GM18508 (cell line): ENCODE results near the gene CCL14.
"Not testable (repeated sequence)": the region's sequence is repeated elsewhere in the genome, so short reads cannot be mapped to it uniquely, and the experiment has no call there.

Source experiments
- ATAC-seq: cut with Tn5 transposase; IDR thresholded peaks from one replicate; pipeline ENCODE4 v1.9.1; 2021; ENCODE audit warnings: moderate number of reproducible peaks; ENCODE audit not compliant: insufficient read depth, unreplicated experiment

CCL14 gene

DNA sequence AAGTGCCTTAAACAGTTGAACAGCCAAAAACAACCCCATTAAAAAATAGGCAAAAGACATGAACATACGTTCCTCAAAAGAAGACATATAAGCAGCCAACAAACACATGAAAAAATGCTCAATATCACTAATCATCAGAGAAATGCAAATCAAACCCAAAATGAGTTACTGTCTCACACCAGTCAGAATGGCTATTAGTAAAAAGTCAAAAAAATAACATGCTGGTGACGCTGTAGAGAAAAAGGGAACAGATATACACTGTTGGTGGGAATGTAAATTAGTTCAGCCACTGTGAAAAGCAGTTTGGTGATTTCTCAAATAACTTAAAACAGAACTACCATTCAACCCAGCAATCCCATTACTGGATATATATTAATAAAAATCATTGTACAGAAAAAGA lies 8.8 kb upstream of the CCL14 start:
- not testable (repeated sequence) for ATAC-seq

DNA sequence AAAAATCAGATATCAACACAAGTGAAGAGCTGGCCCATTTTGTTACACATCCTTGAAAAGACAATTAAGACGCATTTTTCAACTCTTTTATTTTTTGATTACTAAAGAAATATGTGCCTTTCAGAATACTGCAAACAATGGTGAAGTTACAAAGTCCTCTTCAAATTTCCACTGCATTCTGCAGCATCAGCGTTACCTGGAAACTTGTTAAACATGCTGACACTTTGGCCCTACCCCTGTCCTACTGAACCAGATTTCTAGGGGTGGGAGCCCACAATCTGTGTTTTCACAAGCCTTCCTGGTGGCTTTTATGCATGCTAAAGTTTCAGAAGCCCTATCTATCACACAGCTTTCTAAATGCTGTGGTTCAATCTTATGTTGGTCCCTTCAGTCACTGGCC lies 4.5 kb upstream of the CCL14 start:
- ATAC-seq: no peak

DNA sequence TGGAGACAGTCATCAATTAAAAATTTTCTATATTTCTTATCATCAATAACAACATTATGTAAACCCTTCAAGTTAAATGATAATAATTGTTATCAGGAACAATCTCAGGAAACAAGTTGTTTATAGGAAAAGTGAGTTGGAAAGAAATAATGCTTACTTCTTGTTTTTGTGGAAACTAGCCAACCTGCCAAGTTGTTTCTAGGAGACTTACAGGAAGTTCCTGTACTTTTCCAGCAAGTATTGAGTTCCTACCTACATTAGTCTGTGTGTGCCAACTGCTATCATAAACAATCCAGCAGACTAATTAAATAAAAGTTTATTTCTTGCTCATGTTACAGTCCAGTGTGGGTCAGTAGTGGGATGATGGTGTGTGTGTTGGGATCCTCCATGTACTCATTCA lies 1.6 kb upstream of the CCL14 start:
- ATAC-seq: no peak

DNA sequence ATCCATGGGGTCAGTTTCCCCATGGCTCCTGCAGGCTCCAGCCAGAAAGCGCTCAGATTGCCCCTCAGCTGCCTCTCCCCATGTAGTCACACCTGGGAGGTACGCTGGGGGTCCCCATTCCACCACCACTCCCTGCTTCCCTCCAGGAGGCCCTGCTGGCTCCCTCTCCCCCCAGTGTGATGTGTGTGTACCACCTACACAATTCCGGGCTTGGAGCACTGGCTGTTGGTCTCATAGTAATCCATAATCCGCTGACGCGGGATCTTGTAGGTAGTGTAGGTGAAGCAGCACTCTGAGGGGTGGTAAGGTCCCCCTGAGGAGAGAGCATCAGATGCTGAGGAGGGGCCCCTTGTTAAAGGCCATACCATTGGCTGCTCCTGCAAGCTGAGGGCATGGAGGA lies 2.4 kb downstream of the CCL14 start:
- no peak for ATAC-seq

DNA sequence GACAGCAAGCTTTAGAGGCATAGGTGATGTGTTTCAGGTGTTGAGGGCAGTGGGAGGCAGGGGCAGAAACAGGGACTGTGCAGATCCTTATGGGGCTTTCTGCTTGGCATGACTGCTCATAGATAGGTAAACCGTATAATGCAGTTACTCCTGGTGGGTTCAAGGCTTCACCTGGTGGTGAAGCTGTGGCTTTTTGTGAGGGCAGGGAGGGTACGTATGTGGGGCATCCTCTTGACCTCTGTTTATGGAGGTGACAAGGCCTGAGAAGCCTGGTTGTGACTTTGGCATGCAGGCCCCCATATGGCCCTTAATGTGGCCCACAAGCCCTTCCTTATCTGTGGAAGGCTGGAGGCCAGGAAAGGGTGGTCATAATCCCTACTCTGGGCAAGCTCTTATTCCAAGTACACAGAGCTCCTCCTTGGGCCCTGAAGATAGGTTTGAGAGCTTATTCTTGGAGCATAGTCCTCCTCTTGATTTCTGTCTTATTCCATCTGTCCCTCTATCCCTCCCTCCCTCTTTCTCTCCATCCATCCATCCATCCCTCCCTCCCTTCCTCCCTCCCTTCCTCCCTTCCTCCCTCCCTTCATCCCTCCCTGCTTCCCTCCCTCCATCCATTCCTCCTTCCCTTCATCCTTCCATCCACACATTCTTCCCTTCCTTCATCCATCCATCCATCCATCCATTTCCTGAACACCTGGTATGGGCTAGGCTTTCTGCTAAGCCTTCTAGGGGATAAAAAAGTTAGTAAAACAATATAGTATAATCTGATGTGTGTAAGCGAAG lies 3.9 kb downstream of the CCL14 start:
- no peak for ATAC-seq

DNA sequence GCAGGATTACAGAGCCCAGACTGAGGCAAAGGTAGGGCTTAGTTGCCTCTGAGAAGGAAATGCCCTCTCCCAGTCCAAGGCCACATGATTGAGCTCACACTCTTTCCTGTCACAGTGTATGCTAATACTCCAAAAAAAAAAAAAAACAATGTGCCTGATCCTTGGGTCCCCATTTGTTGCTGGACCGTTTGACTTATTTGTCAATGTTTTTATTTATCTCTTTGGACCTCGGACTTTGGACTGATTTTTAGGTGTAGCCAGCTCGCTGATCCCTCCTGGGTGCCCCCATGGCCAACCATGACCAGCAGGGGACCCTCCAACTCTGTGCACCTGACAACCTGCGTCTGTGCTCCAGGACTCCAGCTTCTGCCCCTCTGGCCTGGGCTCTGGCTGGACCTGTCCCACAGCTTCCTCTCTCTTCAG lies 4.6 kb downstream of the CCL14 start:
- ATAC-seq: no peak

DNA sequence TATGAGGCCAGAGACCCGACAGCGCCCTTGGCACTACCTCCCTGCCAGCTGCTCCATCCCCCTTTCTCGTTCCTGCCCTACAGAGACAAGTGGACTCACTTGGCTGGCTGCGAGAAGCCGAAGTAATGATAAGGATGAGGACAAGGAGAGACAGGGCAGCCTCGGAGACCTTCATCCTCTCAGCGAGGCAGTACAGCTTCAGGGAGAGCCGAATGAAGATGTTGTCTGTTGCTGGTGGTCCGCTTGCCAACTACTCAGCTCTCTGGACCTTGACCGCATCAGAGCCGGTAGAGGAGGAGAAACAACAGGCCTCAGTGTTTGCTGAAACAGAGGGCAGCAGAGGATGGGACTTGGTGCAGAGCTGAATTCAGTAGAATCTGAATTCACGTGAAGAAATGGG lies 5.3 kb downstream of the CCL14 start, which contains the start of gene CCL16:
Gene CCL16, minus strand, starts transcription at position 252 of the 400 bp plus-strand sequence. Its CDS starts 77 bp downstream, at position 175.
- ATAC-seq: no peak

DNA sequence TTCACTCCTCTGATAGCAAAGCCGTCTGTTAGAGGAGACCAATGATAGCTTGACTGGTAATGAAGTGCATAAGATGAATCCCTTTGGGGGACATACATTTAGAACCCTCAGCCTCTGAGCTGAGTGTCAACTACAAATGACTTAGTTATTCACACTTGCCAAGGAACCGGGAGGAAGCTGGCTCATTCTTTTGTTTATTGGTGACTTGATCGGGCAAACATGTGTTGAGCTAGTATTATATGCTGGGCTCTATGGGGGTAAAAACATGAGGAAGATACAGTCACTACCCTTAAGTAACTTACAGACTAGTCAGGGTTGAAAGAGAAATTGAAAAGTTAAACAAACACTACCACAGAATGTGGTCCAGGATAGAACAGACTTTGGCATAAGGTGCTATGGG lies 8.2 kb downstream of the CCL14 start:
- ATAC-seq: no peak

DNA sequence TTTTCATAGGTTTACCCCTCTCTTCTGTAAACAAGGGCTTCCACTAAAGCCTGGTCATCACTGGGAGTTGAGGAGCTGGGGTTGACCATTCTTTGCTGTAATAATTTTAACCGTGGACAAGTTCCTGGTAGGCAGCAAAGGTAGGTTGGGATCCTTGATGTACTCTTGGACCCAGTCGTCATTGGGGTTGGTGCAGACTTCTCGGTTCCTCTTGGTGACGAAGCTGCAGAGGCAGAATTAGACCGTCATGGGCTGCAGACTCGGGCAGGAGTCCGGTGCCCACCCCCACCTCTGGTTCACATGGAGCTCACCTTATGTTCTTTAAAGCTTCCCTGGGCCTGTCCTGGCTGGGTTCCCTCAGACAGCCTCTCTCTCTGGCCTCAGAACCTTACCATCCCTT lies 9.0 kb downstream of the CCL14 start:
- ATAC-seq: no peak

DNA sequence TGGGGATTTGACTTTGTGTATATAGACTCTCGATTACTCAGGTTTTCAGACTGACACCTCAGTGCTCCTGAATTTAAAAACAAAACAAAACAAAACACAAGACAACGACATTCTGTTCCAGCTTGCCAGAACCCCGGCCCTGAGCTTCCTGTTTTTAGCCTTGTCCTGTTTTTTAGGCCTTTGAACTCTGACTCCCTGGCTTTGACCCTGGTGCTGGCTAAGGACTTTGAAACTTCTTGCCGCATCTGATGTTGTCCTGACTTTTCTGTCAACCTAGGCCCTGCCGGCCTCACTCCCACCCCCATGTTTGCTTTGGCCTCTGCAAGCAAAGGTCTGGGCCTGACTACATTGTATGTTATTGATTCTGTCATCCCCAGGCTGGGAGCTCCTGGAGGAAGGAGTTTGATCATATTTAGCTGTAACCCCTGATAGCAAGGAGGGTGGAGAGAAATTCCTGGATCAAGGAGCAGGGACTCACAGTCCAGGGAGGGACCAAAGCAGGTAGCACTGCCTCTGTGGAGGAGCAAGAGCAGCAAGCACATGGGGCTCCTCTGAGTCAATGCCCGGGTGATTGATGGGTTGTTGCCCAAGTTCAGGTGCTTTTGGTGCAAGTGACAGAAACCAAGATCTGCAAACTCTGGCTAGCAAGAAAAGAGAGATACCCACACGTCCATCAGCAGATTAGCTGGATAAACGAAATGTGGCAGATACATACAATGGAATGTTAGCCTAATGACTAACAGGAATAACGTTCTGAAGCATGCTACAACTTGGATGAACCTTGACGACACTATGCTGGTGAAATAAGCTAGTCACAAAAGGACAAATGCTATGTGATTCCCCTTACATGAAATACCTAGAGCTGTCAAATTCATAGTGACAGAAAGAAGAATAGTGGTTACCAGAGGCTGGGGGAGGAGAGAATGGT lies 12.9 kb downstream of the CCL14 start:
- ATAC-seq: no peak

DNA sequence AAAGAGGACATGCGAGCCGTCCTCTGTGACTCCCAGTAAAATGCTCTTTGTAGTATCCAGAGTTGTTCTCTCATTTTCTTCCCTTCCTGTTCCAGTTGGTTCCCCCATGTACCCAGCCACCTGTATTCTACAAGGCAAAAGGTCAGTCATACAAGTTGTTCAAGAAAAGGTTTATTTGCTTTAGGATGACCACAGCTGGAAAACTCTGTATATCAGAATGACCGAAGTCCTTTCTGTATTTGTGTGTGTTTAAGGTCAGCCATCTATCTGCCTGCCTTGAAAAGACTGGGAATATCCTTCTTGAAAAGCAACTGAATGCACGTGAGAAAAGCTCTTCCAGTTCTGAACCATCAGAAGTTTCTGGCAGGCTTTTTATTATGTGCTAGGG lies 13.6 kb downstream of the CCL14 start:
- ATAC-seq: no peak

DNA sequence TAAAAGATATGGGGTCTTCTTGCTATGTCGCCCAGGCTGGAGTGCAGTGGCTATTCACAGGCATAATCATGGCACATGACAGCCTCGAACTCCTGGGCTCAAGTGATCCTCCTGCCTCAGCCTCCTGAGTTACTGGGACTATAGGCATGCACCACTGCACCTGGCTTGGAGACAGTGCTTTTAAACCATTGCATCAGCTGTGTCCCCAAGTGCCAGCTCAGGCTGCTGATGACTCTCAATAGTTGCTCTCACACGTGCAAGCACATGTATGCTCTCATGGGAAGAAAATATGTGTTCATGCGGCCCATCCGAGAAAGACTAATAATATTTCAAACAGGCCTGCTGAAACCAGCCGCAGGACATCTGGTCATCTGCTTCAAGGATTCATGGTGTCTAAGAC lies 14.0 kb downstream of the CCL14 start:
- no peak for ATAC-seq

DNA sequence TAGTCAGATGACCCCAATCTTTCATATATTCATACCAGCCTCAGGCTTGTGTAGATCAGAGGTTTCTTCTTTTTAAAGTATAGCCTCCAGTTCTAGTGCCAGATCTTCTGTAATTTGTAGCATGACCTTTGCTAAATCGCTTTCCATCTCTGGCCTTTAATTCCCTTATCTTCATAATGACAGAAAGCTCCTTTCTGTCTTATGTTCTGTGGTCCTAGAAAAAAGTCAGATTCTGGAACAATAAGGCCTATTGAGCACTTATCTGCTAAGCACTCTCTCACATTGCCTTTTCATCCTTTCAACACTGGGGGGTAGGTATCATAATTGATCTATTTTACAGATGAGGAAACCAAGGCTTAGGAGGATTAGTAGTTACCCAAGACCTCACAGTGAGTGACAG lies 14.5 kb downstream of the CCL14 start:
- no peak for ATAC-seq

DNA sequence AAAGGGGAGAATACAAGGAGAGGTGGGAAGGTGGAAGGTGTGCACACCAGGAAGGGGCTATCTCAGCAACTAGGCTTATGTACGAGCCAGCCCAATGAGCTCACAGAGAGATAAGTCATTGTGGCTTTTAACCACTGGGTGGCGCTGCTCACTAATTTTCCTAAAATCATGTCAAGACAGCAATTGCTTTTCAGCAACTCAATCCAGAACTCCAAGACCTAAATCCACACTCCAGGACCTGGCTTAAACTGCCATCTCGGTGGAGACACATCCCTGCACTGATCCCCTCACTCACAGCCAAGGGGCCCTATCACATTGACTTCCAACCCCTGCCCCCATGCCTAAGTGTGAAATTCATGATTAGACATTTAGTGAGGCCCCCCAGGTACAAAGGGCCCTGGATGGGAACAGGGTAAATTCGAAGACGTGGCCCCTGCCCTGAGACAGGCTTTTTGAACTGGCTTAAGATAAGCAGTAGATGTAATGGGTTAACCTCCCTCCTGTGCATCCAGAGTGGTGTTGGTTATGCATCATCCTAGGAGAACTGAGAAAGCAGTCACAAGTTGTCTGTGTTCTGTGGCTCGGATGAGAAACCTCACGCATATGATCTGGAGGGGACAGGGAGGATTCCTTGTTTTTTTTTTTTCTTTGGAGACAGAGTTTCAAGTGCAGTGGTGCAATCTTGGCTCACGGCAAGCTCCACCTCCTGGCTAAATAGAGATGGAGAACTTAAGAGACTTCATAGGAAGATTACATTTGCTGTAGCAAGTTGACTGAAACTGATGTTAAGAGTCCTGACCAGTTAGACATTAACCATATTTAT lies 16.8 kb downstream of the CCL14 start:
- no peak for ATAC-seq

DNA sequence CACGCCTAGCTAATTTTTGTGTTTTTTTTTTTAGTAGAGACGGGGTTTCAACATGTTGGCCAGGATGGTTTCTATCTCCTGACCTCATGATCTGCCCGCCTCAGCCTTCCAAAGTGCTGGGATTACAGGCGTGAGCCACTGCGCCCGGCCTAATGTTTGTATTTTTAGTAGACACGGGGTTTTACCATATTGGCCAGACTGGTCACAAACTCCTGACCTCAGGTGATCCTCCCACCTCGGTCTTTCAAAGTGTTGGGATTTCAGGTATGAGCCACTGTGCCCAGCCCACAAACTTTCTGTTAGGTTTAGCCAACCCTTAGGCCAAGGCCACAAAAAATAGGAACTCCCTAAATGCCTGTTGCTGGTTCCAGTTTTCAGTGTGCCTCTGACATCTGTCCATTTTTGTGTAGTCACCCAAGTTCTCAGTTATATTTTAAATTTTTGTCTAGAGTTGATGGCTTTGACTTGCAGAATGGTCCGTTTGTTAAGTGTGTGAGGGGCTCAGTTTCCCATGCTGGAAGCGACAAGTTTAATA lies 17.9 kb downstream of the CCL14 start:
- ATAC-seq: no peak

DNA sequence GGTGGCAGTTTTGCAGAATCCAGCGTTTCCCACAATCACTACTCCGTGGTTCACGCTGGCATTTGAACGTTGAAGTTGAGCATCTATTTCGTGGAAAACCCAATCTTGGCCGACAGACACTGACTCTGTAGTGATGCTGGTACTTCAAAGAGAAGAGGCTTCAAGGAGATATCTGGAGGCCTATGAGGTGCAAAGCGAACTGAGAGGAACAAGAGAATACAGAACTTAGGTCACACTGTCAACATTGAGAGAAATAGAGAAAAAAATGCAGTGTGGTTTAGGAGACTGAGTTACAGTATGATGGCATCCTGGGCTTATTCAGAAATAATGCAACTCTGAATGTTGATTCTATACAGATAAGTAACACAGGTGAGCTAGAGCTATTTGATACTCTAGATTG lies 21.3 kb downstream of the CCL14 start:
- ATAC-seq: no peak

DNA sequence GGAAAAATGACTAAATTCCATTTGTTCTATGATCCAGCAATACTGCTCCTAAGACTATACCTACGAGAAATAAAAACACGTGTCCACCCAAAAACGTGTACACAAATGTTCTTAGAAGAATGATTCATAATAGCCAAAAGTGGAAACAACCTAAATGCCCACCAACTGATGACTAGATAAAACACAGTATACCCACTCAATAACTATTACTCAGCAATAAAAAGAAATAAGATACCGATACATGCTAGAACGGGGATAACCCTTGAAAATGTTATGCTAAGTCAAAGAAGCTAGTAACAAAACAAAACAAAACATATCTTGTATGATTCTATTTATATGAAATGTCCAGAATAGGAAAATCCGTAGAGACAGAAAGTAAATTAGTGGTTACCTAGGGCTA lies 22.9 kb downstream of the CCL14 start:
- ATAC-seq: no peak

DNA sequence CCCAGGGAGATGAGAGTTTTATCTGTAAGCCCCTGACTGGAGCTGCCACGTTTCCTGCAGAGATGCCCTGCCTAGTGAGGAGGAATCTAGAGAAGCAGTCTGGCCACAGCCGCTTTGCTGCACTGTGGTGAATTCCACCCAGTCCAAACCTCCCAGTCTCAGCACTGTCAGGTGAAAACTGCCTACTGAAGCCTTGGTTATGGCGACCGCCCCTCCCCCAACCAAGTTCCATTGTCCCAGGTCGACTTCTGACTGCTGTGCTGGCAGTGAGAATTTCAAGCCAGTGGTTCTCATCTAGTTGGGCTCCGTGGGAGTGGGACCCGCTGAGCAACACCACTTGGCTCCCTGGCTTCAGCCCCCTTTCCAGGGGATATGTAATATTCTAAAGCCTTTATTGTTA lies 32.8 kb downstream of the CCL14 start:
- no peak for ATAC-seq

DNA sequence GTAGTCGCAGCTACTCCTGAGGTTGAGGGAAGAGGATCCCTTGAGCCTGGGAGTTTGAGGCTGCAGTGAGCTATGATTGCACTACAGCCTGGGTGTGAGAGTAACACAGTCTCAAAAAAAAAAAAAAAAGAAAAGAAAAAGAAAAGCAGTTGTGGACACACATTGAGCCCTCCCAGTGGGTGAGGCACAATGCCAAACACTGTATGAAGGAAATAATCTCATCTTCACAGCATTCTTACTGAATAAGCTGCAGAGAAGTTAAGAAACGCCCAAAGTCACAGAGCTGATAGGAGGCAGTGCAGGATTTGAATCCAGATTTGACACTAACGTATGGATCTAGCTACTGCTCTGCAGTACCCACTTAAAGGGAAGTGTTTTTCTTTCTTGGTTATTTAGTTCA lies 37.1 kb downstream of the CCL14 start:
- no peak for ATAC-seq

DNA sequence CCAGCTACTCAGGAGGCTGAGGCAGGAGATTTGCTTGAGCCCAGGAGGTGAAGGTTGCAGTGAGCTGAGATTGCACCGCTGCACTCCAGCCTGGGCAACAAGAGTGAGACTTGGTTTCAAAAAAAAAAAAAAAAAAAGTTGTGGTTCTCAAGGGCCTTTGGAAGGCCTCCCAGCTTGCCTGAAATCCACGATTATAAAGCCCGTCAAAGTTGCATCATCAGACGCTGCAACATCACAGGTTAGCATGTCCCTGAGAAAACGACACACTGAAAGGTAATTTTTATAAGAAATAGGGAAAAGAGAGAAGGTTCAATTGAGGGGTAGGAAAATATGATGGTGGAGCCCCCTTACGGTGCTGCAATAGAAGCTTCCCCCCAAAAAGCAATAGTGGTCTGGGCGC lies 38.4 kb downstream of the CCL14 start:
- no peak for ATAC-seq
